BLaER1 treated with 17β-estradiol and CSF1 and Interleukin-3, amounts not matched to agents 10 nM and 100 nM (cell line): ENCODE measurements around the gene DIRAS2.

ENCODE experiments used
- H3K27ac ChIP-seq, 11 experiments: shearing (Covaris generic); formaldehyde crosslinking; 2 replicates each; pipeline ENCODE4 v1.8.1; 2022
- H3K27me3 ChIP-seq, 11 experiments: shearing (Covaris generic); formaldehyde crosslinking; 2 replicates each; pipeline ENCODE4 v1.8.1; 2022
- H3K36me3 ChIP-seq, 11 experiments: shearing (Covaris generic); formaldehyde crosslinking; 2 replicates each; pipeline ENCODE4 v1.8.1; 2022
- H3K4me1 ChIP-seq, 10 experiments: shearing (Covaris generic); formaldehyde crosslinking; 2 replicates each; pipeline ENCODE4 v1.8.1; 2022
- H3K4me2 ChIP-seq, 11 experiments: shearing (Covaris generic); formaldehyde crosslinking; 2 replicates each; pipeline ENCODE4 v1.8.1; 2022
- H3K4me3 ChIP-seq, 10 experiments: shearing (Covaris generic); formaldehyde crosslinking; 2 replicates each; pipeline ENCODE4 v1.8.1; 2022
- H3K9ac ChIP-seq, 11 experiments: shearing (Covaris generic); formaldehyde crosslinking; 2 replicates each; pipeline ENCODE4 v1.8.1; 2022
- H3K9me3 ChIP-seq, 11 experiments: shearing (Covaris generic); formaldehyde crosslinking; replicated peaks in 1 of 11; 2 replicates each; pipeline ENCODE4 v1.8.1; 2022
- H4K20me1 ChIP-seq, 11 experiments: shearing (Covaris generic); formaldehyde crosslinking; 2 replicates each; pipeline ENCODE4 v1.8.1; 2022
- Cebpa-rat ChIP-seq, 11 experiments: shearing (Covaris generic); IDR thresholded peaks; 2 replicates each; pipeline ENCODE4 v1.8.1; 2022

DIRAS2 gene

DNA sequence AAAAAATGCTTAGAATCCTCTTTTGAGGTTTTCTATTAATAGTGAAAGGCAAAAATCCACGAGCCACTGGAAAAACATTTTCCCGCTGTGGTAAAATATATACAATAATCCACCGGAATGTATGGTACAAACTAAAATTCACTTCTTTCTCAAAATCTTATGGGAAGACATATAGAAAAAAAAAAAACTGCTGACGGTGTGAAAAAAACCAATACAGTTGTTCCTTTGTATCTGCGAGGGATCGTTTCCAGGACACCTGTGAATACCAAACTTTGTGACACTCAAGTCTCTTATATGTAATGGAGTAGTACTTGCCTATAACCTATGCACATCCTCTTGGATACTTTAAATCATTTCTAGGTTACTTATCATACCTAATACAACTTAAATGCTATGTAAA is 13.3 kb downstream of the DIRAS2 start:
- Histone ChIP-seq H3K4me1 (no peaks in the 10 kb centered on the region), H3K27ac (no peak overlapping the region)

DNA sequence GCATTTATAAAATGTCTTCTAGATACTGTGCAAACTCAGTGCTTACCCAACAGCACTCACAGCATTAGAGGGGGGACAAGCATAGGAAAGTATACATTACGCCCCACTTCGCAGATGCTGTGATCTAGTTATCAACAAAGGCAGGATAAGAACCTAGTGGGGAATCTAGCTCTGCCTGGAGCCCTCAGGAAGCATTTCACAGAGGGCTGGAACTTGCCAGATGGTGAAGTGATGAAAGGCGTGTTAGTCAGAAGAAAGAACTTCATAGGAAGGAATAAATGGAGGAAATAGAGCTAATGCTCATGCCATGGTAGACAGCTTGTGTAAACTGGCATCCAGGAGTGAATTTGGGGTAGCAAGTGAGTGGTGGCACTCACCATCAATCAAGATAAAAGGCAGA is 25.8 kb downstream of the DIRAS2 start:
- Histone ChIP-seq H3K4me3 (no peak overlapping the region), H3K4me1 (no peaks in the 10 kb centered on the region; a peak in 1 of 20 replicates), H3K9ac (no peak overlapping the region), H3K27ac (no peak overlapping the region), H3K9me3 (no peaks in the 10 kb centered on the region), H3K4me2 (no peak overlapping the region), H3K36me3 (no peaks in the 10 kb centered on the region), H3K27me3 (no peaks in the 10 kb centered on the region), H4K20me1 (no peaks in the 10 kb centered on the region)
- TF ChIP-seq Cebpa-rat (IDR thresholded peaks at IDR 0.05): no peak

More for the DNA sequence above, 13.3 kb downstream of the DIRAS2 start:
- no peak for TF ChIP-seq Cebpa-rat (IDR thresholded peaks at IDR 0.05)
- Histone ChIP-seq H3K4me2 (no peak overlapping the region), H3K9me3 (no peaks in the 10 kb centered on the region), H4K20me1 (no peaks in the 10 kb centered on the region), H3K4me3 (no peak overlapping the region), H3K27me3 (no peaks in the 10 kb centered on the region), H3K9ac (no peak overlapping the region), H3K36me3 (no peaks in the 10 kb centered on the region)

DNA sequence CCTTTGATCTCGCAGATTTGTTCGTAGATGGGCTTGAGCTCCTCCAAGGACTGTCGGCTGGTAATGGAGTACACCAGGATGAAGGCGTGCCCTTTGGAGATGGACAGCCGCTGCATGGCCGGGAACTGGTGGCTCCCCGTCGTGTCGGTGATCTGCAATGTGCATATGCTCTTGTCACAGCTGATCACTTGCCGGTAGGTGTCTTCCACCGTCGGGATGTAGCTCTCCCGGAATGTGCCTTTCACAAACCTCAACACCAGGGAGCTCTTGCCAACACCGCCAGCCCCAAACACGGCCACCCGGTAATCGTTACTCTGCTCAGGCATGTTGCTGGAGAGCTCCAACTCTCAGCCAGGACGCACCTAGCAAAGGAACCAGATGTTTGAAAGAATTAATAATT is 29.1 kb downstream of the DIRAS2 start:
- no peak overlapping the region for H3K27ac ChIP-seq
- no peaks in the 10 kb centered on the region for H3K36me3 ChIP-seq
- H4K20me1 ChIP-seq: no peaks in the 10 kb centered on the region
- H3K27me3 ChIP-seq: no peaks in the 10 kb centered on the region
- H3K9me3 ChIP-seq: no peaks in the 10 kb centered on the region
- no peak overlapping the region for H3K9ac ChIP-seq
- H3K4me3 ChIP-seq: no peak overlapping the region
- no peak overlapping the region for H3K4me2 ChIP-seq
- no peak for TF ChIP-seq Cebpa-rat (IDR thresholded peaks at IDR 0.05)
- peaks cover 0 to 4% (median 0%) of the 10 kb centered on the region in 10 experiments; a peak in 2 of 20 replicates for H3K4me1 ChIP-seq

DNA sequence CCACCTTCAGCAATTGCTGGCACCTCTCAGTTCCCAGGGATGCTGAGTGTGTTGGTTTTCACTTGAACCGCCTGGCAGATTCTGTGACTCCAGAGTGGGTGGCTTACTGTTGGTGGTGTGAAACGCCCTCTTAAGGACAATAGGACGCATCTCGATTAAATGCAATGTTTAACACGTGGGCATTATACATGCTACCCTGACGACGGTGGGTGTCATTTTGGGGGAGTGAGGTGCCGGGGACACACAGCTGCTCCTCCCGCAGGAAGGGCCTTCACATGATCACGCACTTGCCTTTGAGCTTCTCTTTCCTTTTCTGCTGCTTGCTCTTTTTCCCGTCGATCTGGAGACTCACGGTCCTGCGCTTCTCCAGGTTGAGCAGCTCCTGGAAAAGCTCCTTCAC is 29.7 kb downstream of the DIRAS2 start:
- Histone ChIP-seq H3K9me3 (no peaks in the 10 kb centered on the region), H4K20me1 (no peaks in the 10 kb centered on the region), H3K4me3 (no peak overlapping the region), H3K27me3 (no peaks in the 10 kb centered on the region), H3K27ac (no peak overlapping the region), H3K36me3 (no peaks in the 10 kb centered on the region), H3K4me2 (no peak overlapping the region), H3K9ac (no peak overlapping the region), H3K4me1 (peaks cover 0 to 4% (median 0%) of the 10 kb centered on the region in 10 experiments; a peak in 2 of 20 replicates)
- TF ChIP-seq Cebpa-rat (IDR thresholded peaks at IDR 0.05): no peak

DNA sequence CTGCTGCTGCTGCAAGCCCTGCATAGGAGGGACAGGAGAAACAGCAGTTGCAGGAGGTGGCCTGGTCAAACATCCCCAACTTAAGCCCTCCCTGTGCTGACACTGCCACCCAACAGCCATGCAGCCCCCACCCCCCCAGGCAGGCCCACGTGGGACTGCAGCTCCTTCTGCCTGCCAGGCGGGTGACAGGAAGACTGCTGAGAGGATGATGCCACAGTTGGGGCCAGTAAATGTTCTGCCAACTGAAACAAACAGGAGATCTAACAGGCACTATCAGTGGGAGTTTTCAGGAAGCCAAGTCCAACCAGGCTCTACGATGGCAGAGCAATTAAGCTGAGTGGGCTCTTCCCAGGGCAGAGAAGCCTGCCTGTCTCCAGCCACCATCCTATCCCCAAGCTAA is 31.1 kb downstream of the DIRAS2 start:
- H3K4me2 ChIP-seq: peak overlapping the region in 4 of 11 experiments; percentile 8 to 22 (median 18); a peak in 3 of 22 replicates
- no peaks in the 10 kb centered on the region for H3K9me3 ChIP-seq
- H3K27me3 ChIP-seq: no peaks in the 10 kb centered on the region
- H3K27ac ChIP-seq: no peak overlapping the region
- peaks cover 0 to 4% (median 0%) of the 10 kb centered on the region in 10 experiments; a peak in 2 of 20 replicates for H3K4me1 ChIP-seq
- no peaks in the 10 kb centered on the region for H4K20me1 ChIP-seq
- no peaks in the 10 kb centered on the region for H3K36me3 ChIP-seq
- no peak for TF ChIP-seq Cebpa-rat (IDR thresholded peaks at IDR 0.05)
- no peak overlapping the region for H3K4me3 ChIP-seq
- no peak overlapping the region for H3K9ac ChIP-seq

DNA sequence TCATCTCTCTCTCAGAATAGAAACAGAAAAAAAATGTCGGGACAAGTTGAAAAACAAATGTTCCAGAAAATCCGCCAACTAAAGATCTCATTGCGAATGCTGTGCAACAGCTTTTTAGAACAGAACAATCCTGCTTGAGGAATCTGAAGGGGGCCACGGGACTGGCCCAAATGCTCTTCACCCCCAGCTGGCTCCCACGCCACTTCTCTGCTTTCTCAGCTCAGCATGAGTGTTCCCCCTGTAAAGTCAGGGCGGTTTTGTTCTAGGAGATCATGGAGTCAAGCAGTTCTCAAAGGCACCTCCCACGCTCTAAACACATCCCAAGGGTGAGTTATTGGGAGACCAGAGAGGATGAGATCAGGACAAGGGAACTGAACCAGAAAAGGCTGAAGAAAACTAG is 31.5 kb downstream of the DIRAS2 start:
- no peaks in the 10 kb centered on the region for H3K36me3 ChIP-seq
- H3K27me3 ChIP-seq: no peaks in the 10 kb centered on the region
- H3K4me1 ChIP-seq: peaks cover 0 to 4% (median 0%) of the 10 kb centered on the region in 10 experiments; a peak in 2 of 20 replicates
- H4K20me1 ChIP-seq: no peaks in the 10 kb centered on the region
- peak overlapping the region in 3 of 11 experiments; percentile 16 to 22 (median 20); a peak in 3 of 22 replicates for H3K4me2 ChIP-seq
- no peak overlapping the region for H3K4me3 ChIP-seq
- no peak for TF ChIP-seq Cebpa-rat (IDR thresholded peaks at IDR 0.05)
- H3K9ac ChIP-seq: no peak overlapping the region
- no peak overlapping the region for H3K27ac ChIP-seq
- no peaks in the 10 kb centered on the region for H3K9me3 ChIP-seq

DNA sequence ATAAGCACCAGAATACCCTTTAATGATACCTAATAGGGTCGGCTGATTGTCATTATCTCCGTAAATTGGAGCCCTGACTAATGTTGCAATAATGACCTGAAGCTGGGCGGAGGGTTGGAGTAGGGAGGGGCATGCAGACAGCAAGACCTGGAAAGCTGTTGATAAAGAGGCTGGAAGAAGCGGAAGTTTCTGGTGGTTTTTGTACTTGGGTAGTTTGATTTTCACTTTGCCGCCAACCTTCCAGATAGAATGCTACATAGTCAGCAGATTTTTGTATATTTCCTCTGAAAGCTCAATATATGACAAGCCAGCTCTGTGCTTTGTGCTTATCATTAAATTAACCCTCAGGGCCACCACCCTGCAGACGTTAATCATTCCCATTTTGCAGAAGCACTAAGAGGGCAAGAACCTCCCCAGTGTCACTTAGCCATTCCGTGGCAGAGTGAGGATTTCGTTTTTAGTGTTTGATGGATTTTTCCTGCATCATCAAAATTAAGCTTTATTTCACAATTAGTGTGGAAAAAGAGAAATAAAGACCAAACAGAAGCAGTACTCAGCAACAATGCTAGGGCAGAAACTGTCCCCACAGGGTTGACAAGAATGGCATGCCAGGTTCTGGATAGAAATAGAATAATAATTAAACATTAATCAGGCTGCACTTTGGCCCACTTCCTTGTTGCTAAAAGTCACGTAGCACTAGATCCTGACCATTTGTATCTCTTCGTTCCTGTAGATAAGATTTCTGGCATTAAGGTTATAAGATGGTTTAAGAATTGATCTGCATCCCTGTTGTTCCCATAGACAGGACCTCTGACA is 34.7 kb downstream of the DIRAS2 start:
- H3K4me3 ChIP-seq: no peak overlapping the region
- no peak overlapping the region for H3K4me2 ChIP-seq
- no peaks in the 10 kb centered on the region for H3K36me3 ChIP-seq
- H3K9ac ChIP-seq: no peak overlapping the region
- H3K27ac ChIP-seq: no peak overlapping the region
- no peaks in the 10 kb centered on the region for H3K27me3 ChIP-seq
- peaks cover 0 to 4% (median 0%) of the 10 kb centered on the region in 10 experiments; a peak in 2 of 20 replicates for H3K4me1 ChIP-seq
- no peaks in the 10 kb centered on the region for H3K9me3 ChIP-seq
- no peak for TF ChIP-seq Cebpa-rat (IDR thresholded peaks at IDR 0.05)
- no peaks in the 10 kb centered on the region for H4K20me1 ChIP-seq

DNA sequence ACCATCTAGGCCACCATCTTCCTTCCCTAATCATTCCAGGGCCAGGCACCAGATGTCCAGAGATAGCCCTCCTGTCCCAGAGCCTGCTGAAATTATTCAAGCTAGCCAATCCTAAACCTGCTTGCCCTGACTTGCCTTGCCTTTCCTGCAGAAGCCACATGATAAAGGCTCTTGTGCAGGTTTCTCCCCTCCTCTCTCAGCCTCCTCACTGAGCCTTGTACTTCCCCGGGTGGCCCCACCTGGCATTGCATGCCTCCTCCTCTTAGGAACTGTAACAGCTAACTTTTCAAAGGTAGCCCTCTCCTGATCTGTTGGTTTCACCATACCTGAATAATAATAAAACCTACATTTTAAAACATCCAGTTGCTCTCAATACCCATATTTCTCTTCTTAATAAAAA is 42.6 kb downstream of the DIRAS2 start:
- H3K9me3 ChIP-seq: no peaks in the 10 kb centered on the region
- no peak for TF ChIP-seq Cebpa-rat (IDR thresholded peaks at IDR 0.05)
- H3K36me3 ChIP-seq: no peaks in the 10 kb centered on the region
- no peaks in the 10 kb centered on the region for H3K4me1 ChIP-seq
- H3K4me2 ChIP-seq: no peak overlapping the region
- no peaks in the 10 kb centered on the region for H4K20me1 ChIP-seq
- H3K4me3 ChIP-seq: no peak overlapping the region
- H3K27ac ChIP-seq: no peak overlapping the region
- no peaks in the 10 kb centered on the region for H3K27me3 ChIP-seq
- no peak overlapping the region for H3K9ac ChIP-seq

DNA sequence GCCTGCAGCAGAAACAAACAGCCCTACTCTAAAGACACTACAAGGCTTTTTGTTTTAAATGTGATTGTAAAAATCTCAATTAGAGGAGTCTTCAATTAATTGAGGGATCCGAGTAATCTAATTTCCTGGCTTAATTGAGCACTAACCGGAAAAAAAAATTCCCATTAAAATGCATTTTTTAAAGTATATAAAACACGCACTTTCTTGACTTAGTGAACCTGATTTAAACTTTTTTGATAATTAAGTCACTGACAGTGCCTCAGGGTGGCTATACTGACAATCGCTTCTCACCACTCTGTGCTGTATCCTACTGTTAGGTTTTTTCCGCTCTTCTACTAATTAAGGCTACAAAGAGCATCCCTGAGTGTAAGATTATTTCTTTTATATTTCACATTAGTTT is 44.4 kb downstream of the DIRAS2 start:
- Histone ChIP-seq H3K27me3 (no peaks in the 10 kb centered on the region), H3K9ac (no peak overlapping the region), H3K27ac (no peak overlapping the region), H4K20me1 (no peaks in the 10 kb centered on the region), H3K9me3 (peaks cover 0 to 8% (median 0%) of the 10 kb centered on the region in 11 experiments; a peak in 3 of 22 replicates), H3K4me1 (no peaks in the 10 kb centered on the region), H3K4me3 (no peak overlapping the region), H3K4me2 (no peak overlapping the region), H3K36me3 (no peaks in the 10 kb centered on the region)
- no peak for TF ChIP-seq Cebpa-rat (IDR thresholded peaks at IDR 0.05)

DNA sequence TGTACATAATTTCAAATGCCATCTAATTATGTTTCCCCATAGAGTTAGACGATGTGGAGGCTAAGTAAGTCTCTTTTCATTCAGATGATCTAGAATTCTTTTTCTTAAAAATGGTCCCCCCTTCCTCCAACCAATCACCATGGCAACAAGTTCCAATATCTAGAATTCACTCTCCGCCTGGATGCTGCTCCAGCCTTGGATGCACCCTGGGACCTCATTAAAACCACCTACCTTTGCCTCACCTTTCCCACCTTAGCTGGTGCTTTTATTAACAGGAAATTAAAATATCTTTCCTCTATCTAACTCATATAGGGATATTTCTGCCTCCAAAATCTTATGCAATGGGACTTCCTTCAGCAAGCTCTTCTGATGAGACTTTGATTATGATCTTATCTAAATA is 49.0 kb downstream of the DIRAS2 start:
- Histone ChIP-seq H3K9ac (no peak overlapping the region), H3K9me3 (peaks cover 0 to 8% (median 0%) of the 10 kb centered on the region in 11 experiments; a peak in 3 of 22 replicates), H3K4me1 (no peaks in the 10 kb centered on the region), H3K4me2 (no peak overlapping the region), H3K36me3 (no peaks in the 10 kb centered on the region), H3K27me3 (no peaks in the 10 kb centered on the region), H3K4me3 (no peak overlapping the region), H3K27ac (no peak overlapping the region), H4K20me1 (no peaks in the 10 kb centered on the region)
- TF ChIP-seq Cebpa-rat (IDR thresholded peaks at IDR 0.05): no peak
